Gastrocnemius medialis (tissue), 4 donors: ENCODE results near the gene TNFAIP3. TPM values are rescaled to one million over a fixed set of nuclear protein-coding genes. Genes with fewer than 3 reads are reported as not detected.
A peak's percentile ranks its signal among the peaks of the same experiment; 100 is the strongest.

ENCODE experiments used
- ATAC-seq, 2 donors: fragments of 150-250 bp; one replicate each; pipeline ENCODE4 v1.9.1; 2016
- DNase-seq, 2 donors: peaks; one replicate each; pipeline ENCODE4 v3.0.0-alpha.2; 2019
- H3K27ac ChIP-seq, 4 donors: fragments of 200-600 bp; sonication (generic); 1 replicate in 1 of 4; 2 replicates in 3 of 4; pipeline ENCODE4 v1.5.1; 2016 to 2018; ENCODE audit warnings: mild to moderate bottlenecking in 2 of 4, moderate library complexity in 1 of 4
- H3K27me3 ChIP-seq, 3 donors: fragments of 200-600 bp; sonication (generic) in 2 of 3; 1 replicate in 1 of 3; 2 replicates in 2 of 3; pipeline versions ENCODE4 v1.5.1 to v1.6.0; 2016 to 2019; ENCODE audit warnings: mild to moderate bottlenecking in 1 of 3, moderate library complexity in 1 of 3
- H3K36me3 ChIP-seq, 2 donors: fragments of 200-600 bp; sonication (generic) in 1 of 2; one replicate each; pipeline ENCODE4 v1.5.1; 2017 to 2018
- H3K4me1 ChIP-seq, 2 donors: fragments of 200-600 bp; sonication (generic) in 1 of 2; one replicate each; pipeline ENCODE4 v1.5.1; 2016 to 2017; ENCODE audit warnings: mild to moderate bottlenecking in 2 of 2
- H3K4me3 ChIP-seq, 4 donors: fragments of 200-600 bp; sonication (generic) in 3 of 4; 1 replicate in 1 of 4; 2 replicates in 3 of 4; pipeline ENCODE4 v1.5.1; 2016 to 2019; ENCODE audit warnings: mild to moderate bottlenecking in 2 of 4
- H3K9me3 ChIP-seq, 3 donors: fragments of 200-600 bp; sonication (generic) in 2 of 3; 1 replicate in 1 of 3; 2 replicates in 2 of 3; pipeline ENCODE4 v1.5.1; 2016 to 2019
- CTCF ChIP-seq, 5 experiments: fragments of 450-650 bp in 3 of 5; fragments of 200-600 bp in 2 of 5; sonication (generic) in 2 of 5; IDR thresholded peaks in 4 of 5; conservative IDR thresholded peaks in 1 of 5; 1 replicate in 4 of 5; 2 replicates in 1 of 5; pipeline ENCODE4 v1.5.1; 2016 to 2019; ENCODE audit warnings: antibody characterized with exemption in 5 of 5, mild to moderate bottlenecking in 3 of 5, moderate library complexity in 3 of 5
- POLR2A ChIP-seq, 2 donors: fragments of 450-650 bp; IDR thresholded peaks; one replicate each; pipeline ENCODE4 v1.6.1; 2017; ENCODE audit warnings: antibody characterized with exemption in 2 of 2, mild to moderate bottlenecking in 2 of 2, moderate library complexity in 2 of 2
- in situ Hi-C, 4 donors: fragments of 200-750 bp; cut with MboI; loops; one replicate each; pipeline versions ENCODE4 v1.15.0 to v1.8.0; 2017; ENCODE audit warnings: low sequenced_read_pairs in 4 of 4
- intact Hi-C: fragments of 100-400 bp; cut with DNase I; formaldehyde crosslinking; loops from one replicate; pipeline ENCODE4 v1.15.1; 2023; ENCODE audit warnings: low total_unique reads
- total RNA-seq, 4 donors: library from RNA; depleted of rRNA; stranded (reverse); fragments of >200 nt; gene quantifications; one replicate each; pipeline versions ENCODE4 v1.1.0 to v1.2.3, GENCODE V29; 2016

Gene TNFAIP3
- total RNA-seq, 4 donors from 2014 or later = 2.6 to 7.1 (median 4.7) TPM

- in situ Hi-C loops = no loop called here
Observed at GRCh38 chr6:137909533-137909932, 42.5 kb downstream of the TNFAIP3 start.

GRCh38 chr6:137910424-137910834, 43.4 kb downstream of the TNFAIP3 start:
- H3K36me3 ChIP-seq = no peaks in the 10 kb centered on the region
- in situ Hi-C loops (no loop called here), intact Hi-C loops (no loop called here)
- DNase-seq (peak; percentile 21 to 42), ATAC-seq (peak; percentile 62 to 66)
- no peak for TF ChIP-seq POLR2A (IDR thresholded peaks at IDR 0.05)
- no peak for TF ChIP-seq CTCF (IDR thresholded peaks at IDR 0.05 in 4 of 5, conservative IDR thresholded peaks at IDR 0.05 in 1 of 5)
- no peaks in the 10 kb centered on the region for H3K27me3 ChIP-seq
- H3K27ac ChIP-seq = peak overlapping the region in 1 of 4 donors; percentile 30
- peaks cover 0 to 11% (median 0%) of the 10 kb centered on the region in 3 donors for H3K9me3 ChIP-seq
- H3K4me3 ChIP-seq = no peak overlapping the region
- peaks cover 0 to 5% of the 10 kb centered on the region in 2 donors for H3K4me1 ChIP-seq

More at GRCh38 chr6:137909533-137909932, 42.5 kb downstream of the TNFAIP3 start:
- TF ChIP-seq CTCF (IDR thresholded peaks at IDR 0.05 in 4 of 5, conservative IDR thresholded peaks at IDR 0.05 in 1 of 5) = no peak
- no peak for TF ChIP-seq POLR2A (IDR thresholded peaks at IDR 0.05)
- Histone ChIP-seq H3K9me3 (peaks cover 0 to 11% (median 0%) of the 10 kb centered on the region in 3 donors), H3K36me3 (no peaks in the 10 kb centered on the region), H3K4me1 (peaks cover 0 to 5% of the 10 kb centered on the region in 2 donors), H3K27ac (no peak overlapping the region), H3K4me3 (no peak overlapping the region), H3K27me3 (no peaks in the 10 kb centered on the region)
- ATAC-seq = no peak
- intact Hi-C loops = no loop called here
- no peak for DNase-seq

- TF ChIP-seq CTCF (IDR thresholded peaks at IDR 0.05 in 4 of 5, conservative IDR thresholded peaks at IDR 0.05 in 1 of 5) = no peak
- no peak for TF ChIP-seq POLR2A (IDR thresholded peaks at IDR 0.05)
- ATAC-seq (no peak), DNase-seq (no peak)
- Histone ChIP-seq H3K27ac (peak overlapping the region in 1 of 4 donors; percentile 30), H3K9me3 (peaks cover 0 to 11% (median 0%) of the 10 kb centered on the region in 3 donors), H3K4me3 (no peak overlapping the region), H3K4me1 (peaks cover 0 to 5% of the 10 kb centered on the region in 2 donors), H3K36me3 (no peaks in the 10 kb centered on the region), H3K27me3 (no peaks in the 10 kb centered on the region)
- in situ Hi-C loops = no loop called here
- intact Hi-C loops = no loop called here
Observed at GRCh38 chr6:137910843-137911456, 43.9 kb downstream of the TNFAIP3 start.

GRCh38 chr6:137911675-137912191, 44.7 kb downstream of the TNFAIP3 start:
- H3K27me3 ChIP-seq = no peaks in the 10 kb centered on the region
- peaks cover 0 to 11% (median 0%) of the 10 kb centered on the region in 3 donors for H3K9me3 ChIP-seq
- H3K4me1 ChIP-seq = peaks cover 0 to 5% of the 10 kb centered on the region in 2 donors
- DNase-seq (no peak), ATAC-seq (no peak)
- in situ Hi-C loops = no loop called here
- H3K36me3 ChIP-seq = no peaks in the 10 kb centered on the region
- no peak overlapping the region for H3K4me3 ChIP-seq
- intact Hi-C loops = no loop called here
- no peak for TF ChIP-seq POLR2A (IDR thresholded peaks at IDR 0.05)
- TF ChIP-seq CTCF (IDR thresholded peaks at IDR 0.05 in 4 of 5, conservative IDR thresholded peaks at IDR 0.05 in 1 of 5) = no peak
- H3K27ac ChIP-seq = no peak overlapping the region
